ENCODE data around the gene ZNF319.
"Not testable (repeated sequence)": the region's sequence is repeated elsewhere in the genome, so short reads cannot be mapped to it uniquely, and the experiment has no call there.

Gene ZNF319

DNA sequence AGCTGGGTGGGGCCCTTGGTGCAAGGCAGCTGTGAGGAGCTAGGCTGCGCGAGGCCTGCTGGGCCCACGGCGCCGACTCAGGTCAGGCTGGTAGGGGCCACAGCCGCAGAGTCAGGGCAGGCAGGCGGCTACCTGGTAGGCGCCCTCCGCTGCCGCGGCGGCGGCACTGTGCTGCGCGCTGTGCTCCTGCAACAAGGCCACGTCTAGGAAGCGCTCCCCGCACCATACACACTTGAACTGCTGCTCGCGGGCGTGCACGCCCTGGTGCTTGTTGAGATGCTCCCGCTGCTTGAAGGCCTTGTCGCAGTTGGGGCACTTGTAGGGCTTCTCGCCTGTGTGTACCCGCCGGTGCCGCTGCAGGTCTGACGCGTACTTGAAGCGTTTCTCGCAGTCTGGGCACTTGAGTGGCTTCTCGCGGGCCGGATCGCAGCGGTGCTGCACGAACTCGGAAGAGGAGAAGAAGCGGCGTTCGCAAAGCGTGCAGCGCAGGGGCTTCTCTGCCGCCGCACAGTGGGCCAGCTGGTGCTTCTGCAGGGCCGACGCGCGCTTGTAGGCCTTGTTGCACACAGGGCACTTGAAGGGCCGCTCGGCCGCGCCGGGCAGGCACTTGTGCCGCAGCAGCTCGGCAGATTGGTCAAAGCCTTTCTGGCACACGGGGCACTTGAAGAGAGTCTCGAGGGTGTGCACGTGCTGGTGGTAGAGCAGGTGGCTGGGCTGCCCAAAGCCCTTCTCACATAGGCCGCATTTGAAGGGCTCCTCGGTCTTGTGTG, 3.9 kb downstream of the ZNF319 start:
- DNase-seq = no peak

DNA sequence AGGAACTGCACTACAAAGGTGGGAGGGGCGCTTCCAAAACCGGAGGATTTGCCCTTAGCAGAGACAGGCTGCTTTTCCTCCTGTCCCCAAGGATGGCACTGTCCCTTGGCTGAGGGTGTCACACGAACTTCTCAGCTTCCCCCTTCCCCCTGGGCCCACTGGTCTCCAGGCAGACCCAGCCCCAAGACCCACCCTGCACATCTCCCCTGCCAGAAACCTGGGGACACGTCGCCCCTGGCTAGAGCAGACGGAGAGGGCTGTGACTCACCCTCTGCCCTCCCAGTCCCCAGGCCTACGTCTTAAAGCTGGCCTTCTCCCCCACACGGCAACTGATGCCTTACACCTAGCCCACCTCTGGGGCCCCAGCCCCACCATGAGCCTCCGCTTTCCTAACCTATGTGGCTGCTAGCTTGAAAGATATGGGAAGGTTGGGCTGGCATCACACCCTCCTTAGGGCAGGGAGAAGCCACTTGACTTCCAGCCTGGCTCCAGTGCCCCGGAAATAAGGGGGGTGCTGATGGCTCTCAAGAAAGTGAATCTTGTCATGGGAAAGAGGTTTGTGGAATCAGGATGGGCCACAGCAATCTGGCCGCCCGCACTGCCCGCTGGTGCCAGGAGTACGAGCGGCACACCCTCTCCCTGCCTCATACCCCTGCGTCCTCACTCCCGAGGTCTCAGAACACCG, 4.6 kb downstream of the ZNF319 start:
- DNase-seq = no peak

DNA sequence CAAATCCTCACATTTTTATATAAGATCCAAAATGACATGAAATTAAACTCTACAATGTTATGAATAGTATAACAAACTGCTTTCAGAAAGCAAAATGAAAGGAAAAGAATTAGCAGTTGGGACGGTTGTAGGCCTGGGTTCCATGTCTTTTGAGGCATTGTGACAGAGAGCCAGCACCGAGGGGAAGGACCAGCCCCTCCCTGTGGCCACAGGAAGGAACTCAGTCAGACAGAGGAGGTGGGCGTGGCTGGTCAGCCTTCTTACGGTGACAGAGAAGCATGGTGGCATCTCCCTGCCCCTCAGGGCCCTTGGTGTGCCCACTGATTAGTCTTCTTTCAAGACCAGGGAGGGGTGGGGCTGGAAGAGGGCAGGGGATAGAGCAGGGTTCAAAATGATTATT, 5.7 kb downstream of the ZNF319 start:
- DNase-seq = peak; percentile 66

DNA sequence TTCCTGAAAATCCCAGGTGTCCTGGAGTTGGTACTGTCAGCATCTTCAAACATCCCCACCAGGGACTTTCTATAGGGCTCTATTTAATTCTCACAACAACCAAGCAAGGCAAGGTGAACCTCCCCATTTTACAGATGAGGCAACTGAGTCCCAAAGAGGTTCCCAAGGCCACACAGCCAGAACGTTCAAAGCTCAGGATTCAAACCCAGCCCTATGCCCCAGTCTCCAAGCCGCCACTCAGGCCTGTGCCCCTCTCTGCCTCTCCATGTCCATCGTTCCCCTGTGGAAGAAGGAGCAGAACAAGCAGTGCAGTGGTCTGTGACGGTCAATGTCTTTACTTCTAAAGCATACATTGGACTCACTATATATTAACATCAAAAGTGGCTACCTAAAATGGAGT, 6.1 kb downstream of the ZNF319 start:
- no peak for DNase-seq

DNA sequence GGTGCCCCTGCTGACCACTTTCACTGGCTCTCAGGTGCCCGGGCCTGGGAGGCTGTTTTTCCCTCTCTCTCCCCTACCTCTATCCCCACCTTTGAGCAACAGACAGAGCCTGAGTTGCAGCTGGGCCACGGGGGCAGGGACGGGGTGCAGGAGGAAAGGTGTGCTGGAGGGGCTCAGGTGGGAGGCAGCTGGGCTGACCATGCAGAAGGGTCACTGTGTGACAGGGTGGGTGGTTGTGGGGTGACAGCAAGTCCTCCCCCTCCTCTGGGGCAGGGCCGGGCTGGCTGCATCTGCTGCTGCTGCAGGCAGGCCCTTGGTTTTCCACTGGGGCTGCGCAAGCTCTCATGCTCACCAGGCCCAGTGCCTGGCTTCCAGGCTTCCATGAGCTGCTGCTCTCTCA, 6.6 kb downstream of the ZNF319 start:
- no peak for DNase-seq

DNA sequence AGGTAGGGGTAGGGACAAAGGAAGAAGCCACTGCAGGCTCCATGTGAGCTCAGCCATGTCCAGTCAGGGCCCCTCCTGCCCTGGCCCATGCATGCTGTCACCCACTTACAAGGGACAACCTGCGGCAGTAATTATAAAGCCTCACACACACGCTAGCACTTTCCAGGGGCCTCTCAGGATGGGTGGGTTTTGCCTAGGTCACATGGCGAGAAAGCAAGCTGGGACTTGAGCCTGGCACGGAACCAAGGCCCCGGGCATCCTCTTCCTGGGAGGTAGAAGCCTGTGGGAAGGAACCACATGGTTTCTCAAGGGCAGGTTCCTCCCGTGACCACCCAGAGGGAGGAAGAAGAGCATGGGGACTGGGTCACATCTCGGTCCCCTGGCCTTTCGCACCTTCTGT, 7.0 kb downstream of the ZNF319 start:
- no peak for DNase-seq

DNA sequence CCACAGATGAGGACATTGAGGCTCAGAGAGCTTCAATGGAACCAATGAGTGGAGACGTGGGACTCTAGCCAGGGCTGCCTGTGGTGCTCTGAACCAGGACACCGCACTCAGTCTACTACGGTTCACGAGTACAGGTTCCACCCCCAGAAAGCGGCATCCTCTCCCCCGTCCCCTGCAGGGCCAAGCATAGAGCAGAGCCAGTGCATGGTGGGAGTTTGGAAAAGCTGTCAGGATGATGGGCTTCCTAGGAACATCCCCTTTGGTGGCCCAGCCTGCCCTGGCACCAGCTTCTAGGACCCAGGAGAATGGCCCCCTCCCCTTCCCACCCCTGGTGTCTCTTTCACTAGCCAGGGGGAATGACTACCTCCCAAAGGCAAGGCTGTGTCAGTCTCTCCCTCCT, 8.4 kb downstream of the ZNF319 start:
- no peak for DNase-seq

DNA sequence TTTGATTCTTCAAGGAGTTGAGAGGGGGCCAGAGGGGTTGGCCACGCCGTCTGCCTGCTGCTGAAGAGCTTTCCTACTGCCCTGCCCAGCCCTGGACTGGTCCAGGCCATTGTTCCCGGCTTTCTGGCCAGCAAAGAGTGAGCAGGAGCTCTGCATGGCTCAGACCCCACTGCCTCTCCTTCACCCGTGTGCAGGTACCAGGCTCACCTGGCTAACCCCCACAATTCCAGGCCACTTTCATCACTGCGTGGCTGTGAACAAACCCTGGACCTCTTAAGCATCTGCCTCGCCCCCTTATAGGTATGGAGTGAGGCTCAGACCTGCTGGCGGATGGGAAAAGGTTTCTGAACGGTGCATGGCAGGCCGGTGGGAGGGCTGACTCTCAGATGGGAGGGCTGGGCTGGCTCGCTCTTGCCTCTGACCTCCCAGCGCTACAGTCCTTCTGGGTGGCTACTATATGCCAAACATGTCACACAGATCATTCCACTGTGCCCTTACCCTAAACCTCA, 8.9 kb downstream of the ZNF319 start:
- DNase-seq = no peak

DNA sequence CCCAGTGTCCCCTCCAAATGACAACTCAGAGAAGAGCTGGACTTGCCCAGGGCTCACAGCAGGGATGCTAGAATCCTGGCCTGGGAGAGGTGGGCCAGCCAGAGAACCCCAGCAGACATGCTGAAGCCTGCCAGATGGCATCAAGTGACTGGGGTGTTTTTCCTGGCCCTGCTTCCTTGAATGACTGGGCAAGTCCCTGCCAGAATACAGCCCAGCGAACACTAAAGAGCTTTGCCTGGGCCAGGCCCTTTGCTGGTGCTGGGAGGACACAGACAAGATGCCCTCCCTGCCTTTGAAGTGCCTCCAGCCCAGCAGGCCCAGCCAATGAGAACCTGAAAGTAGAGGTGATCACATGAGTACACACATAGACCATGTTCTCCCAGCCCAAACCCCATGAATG, 11.5 kb downstream of the ZNF319 start:
- DNase-seq = no peak

DNA sequence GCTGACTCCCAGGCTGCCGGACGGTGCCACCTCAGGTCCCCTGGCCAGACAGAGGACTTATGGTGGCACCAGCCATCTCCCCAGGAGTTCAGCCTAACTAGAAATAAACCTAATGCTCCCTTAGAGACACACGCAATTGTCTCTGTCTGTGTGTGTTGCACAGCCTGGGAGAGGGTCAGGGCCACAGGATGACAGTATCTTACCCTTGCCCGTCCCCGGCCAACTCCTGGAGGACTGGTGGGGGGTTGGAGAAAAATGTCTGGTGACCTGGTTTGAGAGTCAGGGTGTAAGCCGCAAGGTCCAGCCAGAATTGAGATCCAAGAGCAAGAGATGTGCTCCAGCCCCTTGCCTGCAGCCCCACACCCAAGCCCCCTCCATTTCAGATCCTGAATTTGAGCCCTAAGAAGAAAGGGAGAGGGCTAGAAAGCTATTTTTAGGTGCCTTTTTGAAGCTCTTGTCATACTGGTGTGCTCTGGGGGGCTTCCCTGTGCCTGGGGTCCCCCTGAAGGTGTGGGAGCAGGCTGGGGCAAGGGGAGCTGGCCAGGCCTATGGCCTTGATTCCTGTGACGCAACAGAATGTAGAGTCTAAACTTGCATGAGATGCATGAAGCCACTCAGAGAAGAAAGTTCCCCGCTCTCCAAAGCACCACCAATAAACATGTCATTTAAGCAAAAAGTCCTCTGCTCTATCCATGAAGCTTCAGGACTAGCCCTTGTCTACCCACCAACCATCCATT, 12.9 kb downstream of the ZNF319 start:
- DNase-seq = no peak

DNA sequence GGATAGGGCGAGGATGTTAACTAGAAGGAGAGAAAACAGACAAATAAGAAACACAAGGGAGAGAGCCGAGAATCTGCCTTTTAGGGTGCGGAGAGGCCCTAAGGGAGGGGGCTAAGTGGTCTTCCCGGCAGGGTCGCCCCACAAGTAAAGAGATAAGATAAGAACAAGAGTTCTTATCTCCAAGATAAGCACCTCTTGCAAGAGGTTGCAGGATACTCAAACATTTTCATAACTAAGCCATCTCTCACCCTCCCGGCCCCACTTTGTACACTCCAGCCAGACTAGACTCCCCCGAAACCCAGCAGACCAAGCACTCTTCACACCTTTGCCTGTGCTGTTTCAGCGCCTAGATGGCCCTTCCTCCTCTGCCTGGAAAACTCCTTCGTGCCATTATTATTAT, 14.3 kb downstream of the ZNF319 start:
- no peak for DNase-seq

DNA sequence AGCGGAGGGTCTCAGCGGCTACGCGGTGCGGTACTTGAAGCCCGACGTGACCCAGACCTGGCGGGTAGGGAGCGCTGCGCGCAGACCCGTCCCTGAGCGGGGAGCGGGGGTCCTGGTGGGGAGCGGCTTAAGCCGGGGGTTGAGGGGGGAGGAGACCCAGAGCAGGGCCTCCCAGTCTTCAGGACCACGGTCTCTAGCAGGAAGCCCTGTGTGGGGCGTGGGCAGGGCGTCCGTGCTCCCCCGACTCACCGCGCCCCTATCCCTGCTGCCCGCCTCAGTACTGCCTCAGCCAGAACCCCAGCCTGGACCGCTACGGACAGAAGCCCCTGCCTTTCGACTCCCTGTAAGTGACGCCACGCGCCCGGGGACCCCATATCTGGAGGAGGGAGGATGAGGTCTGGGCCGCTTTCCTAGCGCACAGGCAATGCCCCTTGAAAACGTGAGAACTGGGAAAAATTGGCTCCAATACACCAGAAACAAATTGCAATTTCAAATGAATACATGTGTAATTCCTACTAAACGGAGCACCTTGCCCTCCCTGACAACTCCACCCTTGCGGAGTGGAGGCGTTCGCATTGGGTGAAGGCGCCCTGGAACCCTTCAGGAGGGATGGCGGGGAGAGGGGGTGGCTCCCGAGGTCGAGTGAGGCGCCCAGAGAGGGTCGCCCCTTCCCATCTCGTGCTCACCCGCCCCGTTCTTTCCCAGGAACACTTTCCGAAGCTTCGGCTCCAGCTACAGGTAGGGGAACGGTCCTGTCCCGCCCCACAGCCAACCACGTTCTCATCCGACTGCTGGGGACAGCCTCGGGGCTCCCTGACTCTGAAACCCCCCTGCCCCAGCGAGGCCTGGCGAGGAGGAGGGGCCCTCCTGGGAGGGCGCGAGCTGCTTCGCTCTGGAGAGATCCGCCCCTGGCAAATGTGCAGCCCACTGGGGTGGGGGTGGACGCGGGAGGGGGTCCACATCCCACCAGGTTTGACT, 15.0 kb downstream of the ZNF319 start:
- DNase-seq = no peak

DNA sequence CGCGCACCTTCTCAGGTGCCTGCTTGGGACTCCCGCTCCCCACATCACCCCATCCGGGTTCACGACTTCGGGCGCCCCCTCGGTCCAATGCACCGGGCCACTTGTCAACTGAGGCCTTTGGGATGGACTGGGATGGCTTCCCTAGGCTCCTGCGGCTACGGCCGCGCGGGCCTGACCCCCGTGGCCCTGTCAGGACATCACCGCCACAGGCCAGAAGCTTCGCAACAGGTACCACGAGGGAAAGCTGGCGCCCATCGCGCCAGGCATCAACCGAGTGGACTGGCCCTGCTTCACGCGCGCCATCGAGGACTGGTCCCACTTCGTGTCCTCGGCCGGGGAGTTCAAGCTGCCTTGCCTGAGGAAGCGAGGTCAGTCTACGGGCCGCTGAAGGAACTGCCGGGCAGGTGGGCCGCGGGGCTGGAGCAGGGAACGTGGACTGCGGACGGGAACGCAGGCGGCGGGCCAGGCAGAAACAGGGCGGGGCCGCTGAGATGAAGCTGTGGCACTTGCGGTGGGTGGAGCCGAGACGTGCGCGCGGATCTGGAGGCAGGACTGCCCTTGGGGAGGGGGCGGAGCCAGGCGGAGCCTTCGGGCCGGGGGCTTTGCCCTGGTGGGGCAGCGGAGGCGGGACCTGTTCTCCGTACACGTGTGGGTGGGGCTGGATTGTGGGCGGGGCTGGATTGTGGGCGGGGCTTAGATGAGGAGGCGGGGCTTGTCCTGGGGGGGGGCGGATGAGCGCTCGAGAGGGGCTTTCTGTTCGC, 15.8 kb downstream of the ZNF319 start:
- peak; percentile 34 for DNase-seq

DNA sequence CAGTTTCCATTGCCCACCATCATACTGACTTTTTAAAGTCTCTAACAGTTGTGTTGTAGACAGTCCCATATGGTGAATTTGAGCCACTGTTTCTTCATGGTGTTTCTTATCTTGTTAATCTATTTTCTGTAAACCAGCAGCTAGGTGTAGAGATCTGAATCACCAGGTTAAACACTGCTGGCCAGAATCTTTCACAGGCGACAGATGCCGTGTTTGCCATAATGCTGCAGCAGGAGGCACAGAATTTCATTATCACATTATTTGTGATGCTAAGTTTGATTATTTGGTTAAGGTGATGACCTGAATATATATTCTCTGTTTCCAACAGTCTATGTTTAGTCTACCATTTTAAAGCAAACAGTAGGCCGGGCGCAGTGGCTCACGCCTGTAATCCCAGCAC, 18.1 kb downstream of the ZNF319 start:
- no peak for DNase-seq

DNA sequence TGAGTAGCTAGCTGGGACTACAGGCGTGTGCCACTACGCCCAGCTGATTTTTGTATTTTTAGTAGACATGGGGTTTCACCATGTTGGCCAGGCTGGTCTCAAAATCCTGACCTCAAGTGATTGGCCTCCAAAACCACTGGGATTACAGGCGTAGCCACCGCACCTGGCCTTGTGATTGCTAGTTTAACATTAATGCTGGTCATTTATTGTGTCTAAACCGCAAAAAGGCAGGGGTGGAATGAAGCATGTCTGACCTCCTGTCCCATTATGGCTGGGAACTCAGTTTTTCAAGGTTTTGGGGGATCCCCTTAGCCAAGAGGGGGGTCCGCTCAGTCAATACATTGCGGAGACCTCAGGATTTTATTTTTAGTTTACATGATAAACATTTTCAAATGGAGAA, 18.8 kb downstream of the ZNF319 start:
- no peak for DNase-seq

DNA sequence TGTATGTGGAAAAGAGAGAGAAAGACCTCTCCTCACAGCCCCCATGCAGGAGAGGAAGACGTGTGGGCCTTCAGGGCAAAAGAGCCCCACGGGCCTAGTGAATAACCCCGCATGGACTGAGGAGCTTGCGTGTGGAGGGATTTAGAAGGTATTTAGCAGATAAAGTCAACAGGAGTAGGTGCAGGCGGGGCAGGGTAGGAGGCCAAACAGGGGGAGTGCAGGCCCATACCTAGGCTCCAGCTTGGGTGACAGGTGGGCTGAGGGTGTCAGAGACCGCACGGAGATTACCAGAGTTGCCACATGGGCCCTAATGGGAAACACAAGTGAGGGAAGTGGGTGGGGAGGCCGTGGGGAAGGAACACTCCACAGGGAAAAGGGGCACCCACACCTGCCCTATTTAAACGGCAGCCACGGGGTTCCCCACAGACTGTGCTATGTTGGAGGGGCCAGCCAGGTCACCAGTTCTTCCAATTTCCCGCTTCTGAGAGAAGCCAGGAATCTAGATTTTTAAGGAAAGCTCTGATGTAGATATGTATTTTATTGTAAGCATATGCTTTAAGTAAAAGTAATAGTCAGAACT, 21.4 kb downstream of the ZNF319 start:
- no peak for DNase-seq

DNA sequence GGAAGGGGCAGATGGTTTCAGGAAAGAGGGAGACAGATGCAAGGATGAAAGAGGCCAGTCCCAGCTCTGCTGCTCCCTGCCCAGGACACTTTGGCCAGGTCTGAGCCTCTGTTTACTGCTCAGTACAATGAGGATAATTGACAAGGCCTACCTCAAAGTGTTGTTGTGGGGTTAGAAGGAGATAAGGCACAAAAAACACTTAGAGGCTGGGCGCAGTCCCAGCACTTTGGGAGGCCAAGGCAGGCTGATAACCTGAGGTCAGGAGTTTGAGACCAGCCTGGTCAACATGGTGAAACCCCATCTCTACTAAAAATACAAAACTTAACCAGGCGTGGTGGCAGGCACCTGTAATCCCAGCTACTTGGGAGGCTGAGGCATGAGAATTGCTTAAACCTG, 22.4 kb downstream of the ZNF319 start:
- DNase-seq = not testable (repeated sequence)

DNA sequence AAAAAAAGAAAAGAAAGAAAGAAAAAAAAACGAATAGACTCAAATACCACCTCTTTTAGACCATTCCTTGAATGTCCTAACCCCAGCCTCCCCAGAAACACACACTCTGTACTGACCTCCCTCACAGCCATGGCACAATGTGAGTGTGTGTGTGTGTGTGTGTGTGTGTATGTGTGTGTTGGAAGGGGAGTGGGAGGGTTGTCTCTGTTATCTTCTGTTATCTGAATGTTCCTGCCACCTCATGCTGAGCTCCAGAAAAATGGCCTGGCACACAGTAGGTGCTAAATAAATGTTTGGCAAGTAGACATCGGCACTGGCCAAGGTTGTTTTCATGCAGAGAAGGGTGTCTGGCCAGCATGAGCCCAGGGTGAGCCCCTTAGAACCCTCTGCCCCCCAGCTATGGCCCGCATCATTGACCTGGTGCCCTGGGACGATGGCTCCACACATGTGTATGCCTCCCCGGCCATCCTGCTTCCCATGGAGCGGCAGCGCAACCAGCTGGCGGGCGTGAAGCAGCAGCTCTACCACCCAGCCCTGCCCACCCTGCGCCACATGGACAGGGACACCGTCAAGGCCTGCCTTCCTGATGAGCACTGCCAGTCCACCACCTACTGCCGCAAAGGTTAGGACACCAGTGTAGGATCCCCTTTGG, 22.9 kb downstream of the ZNF319 start:
- no peak for DNase-seq

DNA sequence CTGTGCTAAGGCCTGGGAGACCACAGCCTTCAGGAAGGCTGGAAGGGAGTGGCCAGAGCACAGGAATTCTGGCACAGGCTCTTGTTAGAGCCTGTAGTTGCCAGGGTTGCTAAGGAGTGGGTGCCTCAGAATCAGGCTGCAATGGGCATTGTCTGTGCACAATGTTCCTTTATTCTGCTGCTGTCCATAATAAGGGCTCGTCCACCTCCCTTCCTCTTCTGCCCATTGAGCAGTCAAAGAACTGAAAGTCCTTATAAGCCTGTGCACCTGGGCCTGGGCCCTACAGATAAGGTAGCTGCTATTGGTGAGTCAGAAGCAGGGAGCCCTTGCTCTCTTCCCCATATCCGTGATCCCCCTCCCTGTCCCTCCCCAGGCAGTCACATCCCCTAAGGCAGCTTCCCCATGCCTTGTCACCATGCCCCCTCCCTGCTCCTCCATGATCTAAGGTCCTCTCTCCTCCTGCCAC, 24.1 kb downstream of the ZNF319 start:
- DNase-seq = no peak

DNA sequence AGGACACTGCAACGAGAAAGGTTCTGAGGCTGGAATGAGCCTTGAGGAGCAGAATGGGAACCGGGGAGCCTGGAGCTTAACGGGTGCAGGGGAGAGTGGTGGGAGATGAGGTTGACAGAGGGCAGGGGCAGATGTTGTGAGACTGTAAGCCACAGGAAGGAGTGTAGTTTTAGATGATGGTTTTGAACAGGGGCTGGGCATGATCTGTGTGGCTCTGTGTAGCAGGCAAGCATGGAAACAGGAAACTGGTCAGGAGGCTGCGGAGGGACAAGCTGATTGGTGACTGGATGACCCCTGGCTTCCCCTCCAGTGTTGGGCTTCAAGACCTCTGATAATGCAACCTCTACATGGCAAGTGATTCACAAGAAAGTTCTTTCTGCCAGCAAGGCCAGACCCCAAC, 28.2 kb downstream of the ZNF319 start:
- no peak for DNase-seq

DNA sequence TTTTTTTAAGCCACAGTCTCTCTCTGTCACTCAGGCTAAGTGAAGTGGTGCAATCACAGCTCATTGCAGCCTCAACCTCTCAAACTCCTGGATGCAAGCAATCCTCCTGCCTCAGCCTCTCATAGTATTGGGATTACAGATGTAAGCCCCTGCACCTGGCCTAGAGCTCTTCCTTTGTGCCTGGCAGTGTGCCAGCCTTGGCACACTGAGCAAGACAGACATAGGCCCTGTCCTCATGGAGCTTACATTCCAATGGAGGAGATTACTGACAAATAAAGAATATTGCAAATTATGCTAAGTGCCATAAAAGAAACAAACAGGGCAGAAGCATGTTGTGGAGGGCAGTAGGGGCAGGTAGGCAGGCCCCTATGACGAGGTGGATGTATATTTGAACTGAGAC, 28.6 kb downstream of the ZNF319 start:
- DNase-seq = no peak

All from MV-4-11 (cell line).